OCI-M2 (cell line): ENCODE data around the gene SLC7A14.

Experiments
- DNase-seq: peaks from one replicate; lab custom pipeline; 2025; ENCODE audit not compliant: unreplicated experiment; lab: John Stamatoyannopoulos, UW

Gene SLC7A14

DNA sequence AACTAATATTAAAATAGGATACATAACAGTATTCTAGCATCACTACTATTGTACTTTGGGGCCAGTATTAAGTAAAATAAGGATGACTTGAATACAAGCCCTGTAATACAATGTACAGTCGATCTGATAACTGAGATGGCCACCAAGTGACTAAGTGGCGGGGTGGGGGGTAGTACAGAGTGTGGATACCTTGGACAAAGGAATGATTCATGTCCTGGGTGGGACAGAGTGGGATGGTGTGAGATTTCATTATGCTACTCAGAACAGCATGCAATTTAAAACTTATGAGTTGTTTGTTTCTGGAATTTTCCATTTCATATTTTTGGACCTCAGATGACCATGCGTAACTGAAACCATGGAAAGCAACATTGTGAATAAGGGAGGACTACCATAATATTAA lies 46.0 kb downstream of the SLC7A14 start:
- DNase-seq, result no peak

DNA sequence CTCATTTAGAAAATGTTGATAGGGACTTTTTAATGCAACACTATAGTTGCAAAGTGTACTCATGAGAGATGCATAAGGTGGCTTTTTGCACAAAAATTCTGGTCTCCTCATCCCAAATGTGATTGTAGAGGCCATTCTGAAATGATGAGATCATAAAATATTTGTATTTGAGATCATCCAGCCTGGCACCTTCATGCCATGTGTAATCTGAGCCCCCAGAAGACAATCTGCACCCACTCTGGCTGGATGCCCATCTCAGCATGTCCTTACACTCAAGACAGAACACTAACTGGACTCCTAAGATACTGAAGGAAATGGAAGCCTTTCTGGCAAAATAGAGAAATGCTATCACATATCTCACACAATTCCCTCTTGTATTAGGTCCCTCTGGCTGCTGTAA lies 49.2 kb downstream of the SLC7A14 start:
- DNase-seq, result no peak

DNA sequence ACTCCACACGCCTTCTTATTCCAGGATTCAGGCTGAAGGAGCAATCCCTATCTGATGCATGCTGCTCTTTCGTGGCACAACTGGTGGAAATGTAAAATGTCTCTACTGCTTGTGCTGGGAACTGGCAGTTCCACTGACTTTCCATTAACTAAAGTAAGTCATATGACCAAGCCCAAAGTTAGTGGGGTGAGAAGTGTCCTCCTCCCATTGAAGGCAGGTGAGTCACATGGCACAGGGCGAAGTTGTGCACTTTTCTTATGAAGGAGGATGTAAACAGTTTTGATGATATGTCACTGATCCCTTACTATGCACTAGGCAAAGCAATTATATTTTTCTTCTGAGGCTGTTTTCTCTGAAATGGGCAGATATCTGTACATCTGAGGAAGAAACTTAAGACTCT lies 51.6 kb downstream of the SLC7A14 start:
- DNase-seq, result no peak

DNA sequence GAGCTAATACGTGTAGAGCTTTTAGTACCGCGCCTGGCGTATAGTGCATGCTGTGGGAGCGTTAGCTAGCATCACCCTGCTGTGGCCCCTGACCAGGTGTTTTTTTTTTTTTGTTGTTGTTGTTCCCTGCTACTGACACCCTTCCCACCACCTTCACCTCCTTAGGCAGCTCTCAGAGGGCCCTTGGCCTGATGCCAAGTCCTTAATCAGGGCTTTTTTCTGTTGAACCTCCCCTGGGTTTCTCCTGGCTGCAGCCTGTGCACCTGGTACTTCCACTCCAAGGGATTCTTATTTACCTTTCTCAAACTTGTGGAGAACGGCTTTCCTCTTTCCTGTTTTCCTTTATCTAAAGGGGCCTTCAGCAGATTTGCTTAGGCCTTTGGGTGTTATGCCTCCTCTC lies 53.3 kb downstream of the SLC7A14 start:
- no peak for DNase-seq

DNA sequence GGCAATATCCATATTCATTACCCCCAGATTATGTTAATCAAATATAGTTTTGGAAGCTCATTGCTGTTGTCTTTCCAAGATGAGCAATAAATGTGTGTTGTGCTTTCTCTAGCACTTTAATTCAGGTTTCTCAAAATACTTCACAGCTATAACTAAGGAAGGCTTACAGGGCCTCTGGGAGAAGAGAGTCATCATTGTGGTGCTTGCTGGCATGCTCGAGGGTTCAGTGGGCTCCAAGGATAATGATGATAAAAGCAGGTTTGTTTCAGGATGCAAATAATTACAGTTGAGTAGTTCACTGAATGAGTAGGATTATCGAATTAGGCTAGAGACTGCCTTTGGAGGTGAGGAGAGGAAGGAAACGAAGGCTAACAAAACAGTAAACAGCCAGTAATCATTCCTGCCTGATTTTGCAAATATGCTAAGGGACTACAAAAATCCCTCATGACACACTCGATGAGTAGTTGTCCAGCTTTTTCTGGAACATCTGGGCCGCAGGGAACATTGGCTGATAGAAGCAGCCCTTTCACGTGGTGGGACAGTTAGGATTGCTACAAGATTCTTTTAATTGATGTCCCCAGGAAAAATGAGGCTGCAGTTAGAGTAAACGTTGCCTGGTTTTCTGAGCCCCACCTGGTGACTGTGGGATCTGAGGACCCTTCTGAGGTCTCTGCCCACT lies 54.1 kb downstream of the SLC7A14 start:
- no peak for DNase-seq

DNA sequence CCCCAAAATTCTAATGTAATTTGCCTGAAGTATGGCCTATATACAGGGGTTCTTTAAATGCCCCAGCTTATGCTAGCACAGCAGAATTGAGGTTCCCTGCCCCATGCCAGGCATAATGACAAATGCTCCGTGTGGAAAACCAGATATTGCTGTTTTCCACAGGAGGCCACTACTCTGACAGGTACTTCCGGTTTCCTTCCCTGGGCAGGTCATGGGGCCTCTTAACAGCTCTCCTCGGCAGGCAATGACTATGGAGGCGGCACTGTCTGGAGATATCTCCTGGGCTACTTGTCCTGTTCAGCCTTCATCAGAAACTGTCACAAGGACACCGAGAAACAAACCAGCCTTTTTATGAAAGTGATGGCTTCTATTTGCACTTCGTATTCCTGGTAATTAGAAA lies 54.8 kb downstream of the SLC7A14 start:
- no peak for DNase-seq

DNA sequence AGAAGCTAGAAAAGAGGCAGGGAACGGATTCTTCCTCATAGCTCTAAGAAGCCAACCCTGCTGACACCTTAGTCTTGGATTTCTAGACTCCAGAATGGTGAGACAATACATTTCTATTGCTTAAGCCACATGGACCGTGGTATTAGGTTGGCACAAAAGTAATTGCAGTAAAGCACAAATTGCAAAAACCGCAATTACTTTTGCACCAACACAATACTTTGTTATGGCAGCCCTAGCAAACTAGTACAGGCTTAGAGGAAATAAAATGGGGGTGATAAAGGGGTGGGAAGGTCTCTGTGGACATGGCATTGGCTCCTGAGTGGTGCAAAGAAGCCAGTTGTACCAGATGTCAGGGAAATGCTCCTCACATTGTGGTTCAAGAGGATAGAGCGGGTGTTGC lies 56.0 kb downstream of the SLC7A14 start:
- no peak for DNase-seq

DNA sequence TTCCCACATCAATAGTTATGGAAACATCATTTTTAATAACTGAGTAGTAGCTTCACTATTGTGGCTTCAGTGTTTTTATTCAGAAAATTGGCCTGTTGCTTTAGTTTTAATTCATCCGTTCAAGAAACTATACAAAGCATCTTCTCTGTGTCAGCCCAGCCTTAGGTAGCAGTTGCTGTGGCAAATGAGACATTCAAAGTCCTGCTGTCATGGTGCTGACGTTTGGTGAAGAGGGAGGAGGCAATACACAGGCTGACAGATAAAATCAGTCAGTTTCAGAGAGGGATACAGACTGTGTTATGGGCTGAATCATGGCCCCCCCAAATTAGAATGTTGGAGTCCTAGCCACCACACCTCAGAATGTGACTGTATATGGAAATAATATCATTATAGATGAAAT lies 56.5 kb downstream of the SLC7A14 start:
- DNase-seq, result no peak

DNA sequence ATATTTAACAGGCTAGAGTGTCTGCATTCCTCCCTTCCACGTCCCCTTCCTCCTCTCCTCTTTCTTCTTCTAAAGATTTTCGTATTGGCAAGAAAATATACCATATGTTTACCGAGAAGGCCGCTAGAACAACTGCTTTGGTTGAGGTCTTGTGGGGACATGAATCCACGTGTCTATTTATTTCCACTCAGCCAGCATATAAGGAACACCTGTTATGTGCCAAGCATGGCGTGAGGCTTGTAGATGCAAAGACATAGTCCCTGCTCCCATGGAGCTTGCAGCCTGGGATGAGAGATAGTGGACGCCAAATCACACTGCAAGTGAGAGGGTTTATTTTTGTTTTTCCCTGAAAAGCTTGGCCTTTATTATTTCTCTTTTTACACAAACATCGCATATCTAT lies 57.1 kb downstream of the SLC7A14 start:
- DNase-seq, result no peak

DNA sequence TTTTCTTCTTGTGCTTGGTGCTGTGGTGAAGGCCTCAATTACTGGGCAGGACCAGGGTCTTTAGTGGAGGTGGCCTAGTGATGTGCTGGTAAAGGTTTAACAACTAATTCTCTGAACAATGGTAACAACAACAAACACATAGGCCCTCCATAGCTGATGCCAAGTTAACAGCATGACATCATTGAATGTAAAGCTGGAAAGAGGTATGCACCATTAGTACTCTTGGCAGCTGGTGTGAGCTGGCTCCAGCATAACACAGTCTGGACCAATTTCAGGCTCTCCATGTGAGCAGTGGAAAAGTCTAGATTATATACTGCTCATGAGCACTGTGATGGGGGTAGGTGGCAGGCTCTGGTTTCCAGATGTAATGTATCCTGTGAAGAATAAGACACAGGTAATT lies 61.8 kb downstream of the SLC7A14 start:
- no peak for DNase-seq

DNA sequence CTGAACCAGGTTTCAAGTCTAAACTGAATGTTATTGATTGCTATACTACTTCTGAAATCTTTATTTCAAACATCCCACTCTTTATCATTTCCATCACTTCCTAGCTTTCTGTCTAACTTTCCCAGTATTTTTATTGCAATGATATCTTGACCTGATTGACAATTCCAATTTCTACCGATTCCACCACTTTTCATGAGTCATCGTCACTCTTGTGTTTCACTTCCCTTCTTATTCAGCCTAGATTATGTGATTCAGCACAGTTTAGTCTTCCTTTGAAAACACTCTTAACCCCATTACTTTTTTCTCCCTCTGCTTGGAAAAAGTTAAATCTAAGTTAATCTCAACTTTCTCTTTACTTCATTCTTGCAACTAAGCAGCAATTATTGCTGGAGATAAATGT lies 62.6 kb downstream of the SLC7A14 start:
- no peak for DNase-seq

DNA sequence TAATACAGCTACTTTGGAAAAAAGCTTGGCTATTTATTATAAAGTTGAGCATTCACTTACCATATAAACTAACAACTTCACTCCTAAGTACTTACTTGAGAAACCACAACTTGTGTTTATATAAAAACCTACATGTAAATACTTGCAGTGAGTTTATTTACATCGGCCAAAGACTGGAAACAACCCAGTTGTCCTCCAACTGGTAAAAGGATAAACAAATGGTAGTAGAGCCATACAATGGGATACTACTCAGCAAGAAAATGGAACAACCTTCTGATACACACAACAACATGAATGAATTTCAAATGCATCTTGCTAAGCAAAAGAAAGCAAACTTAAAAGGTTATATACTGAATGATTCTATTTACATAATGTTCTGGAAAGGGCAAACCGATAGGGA lies 63.7 kb downstream of the SLC7A14 start:
- DNase-seq, result no peak

DNA sequence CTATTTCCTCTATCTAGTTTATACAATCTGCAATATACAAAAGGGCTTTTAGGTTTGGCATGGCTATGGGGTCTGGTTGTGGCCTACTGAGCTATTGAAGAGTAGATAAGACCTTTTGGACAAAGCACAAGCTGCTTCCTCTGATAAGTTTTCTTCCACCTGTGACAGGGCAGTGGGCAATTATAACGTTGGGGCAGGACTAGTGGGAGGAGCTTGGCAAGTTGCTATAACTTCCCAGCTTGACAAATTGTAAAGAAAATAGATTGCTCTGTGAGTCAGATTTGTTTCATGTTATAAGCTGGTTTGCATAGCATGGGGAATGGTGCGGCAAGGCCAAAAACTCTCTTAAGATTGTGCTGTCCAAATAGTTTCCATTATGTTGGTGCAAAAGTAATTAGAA lies 64.9 kb downstream of the SLC7A14 start:
- DNase-seq, result no peak

DNA sequence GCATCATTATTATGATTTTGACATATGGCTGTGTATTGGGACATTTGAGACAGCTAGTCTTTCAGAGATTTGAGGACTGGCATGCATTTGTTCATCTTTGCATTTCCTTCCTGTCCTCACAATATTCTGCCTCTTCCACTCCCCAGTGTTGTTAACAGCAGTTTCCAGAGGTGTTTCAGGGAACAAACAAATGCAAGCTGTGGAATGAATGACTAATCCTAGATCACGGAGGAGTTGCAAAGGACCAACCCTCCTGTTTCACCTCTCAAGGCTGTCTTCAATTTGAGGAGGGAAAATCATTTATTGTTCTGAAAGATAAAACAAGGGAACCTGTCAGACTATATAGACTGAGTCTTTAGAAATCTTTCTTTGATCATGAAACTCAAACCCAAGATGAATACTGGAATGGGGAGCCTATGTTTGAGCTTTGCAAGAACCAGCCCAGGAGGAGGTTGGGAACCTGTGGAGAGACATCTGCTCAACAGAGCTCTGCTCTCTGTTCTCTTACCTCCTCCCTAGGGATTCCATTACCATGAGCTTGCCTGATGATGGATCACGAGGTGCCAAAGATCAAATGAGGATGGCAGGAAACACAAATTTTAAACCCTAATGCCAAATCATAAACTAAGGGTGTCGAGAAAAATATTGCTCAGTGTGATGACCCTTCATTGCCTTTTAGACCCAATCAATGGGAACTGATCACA lies 68.5 kb downstream of the SLC7A14 start:
- no peak for DNase-seq

DNA sequence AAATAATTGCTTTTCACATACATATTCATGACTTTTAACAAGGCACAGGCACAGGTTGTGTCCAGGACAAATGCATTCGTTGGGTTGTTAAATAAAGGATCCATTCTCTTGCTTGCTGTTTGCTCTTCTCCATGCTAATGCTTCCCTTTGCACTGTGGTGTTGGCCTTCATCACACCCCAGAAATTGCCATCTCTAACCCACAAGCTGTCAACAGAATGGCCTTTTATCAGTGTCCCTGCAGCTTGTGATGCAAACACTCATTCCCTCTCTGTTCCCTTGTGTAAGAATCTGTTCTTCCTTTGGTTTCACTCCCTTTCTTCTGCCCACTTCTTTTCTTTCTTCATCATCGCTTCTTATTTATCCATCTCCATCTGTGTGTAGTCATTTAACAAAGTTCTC lies 72.2 kb downstream of the SLC7A14 start:
- no peak for DNase-seq

DNA sequence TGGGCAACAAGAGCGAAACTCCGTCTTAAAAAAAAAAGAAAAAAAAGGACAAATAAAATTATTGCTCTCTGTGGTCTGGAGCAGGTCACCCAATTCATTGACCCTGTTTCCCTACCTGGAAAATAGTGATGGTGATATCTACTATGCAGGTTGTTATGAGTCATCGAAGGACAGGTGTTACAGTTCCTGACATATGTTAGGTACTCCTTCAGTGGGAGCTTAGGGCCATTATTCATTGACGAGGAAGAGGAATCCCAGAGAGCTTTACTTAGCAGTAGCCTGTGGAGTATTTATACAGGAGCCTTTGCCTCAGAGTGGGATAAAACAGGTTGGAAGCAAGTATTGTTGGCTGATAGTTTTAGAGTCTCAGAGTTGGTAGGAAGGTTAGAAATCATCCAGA lies 74.5 kb downstream of the SLC7A14 start:
- no peak for DNase-seq

DNA sequence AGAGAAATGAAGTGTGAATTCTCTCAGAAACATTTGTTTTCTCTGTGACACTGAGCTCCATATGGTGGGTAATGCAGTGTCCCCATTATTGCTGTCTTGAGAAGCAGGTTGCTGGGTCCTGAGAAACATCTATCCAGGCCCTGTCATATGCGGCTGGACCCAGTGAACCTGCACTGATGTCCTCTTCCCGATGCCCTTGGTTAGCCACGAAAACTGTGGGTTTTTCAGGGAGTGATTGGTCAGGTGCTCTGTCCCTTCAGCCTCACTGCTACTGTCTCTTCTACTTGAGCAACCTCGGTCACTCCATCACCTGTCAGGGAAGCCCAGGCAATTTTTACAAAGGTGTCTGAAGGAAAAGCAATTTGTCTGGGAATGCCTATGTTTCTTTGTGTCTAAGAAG lies 77.0 kb downstream of the SLC7A14 start:
- DNase-seq, result no peak

DNA sequence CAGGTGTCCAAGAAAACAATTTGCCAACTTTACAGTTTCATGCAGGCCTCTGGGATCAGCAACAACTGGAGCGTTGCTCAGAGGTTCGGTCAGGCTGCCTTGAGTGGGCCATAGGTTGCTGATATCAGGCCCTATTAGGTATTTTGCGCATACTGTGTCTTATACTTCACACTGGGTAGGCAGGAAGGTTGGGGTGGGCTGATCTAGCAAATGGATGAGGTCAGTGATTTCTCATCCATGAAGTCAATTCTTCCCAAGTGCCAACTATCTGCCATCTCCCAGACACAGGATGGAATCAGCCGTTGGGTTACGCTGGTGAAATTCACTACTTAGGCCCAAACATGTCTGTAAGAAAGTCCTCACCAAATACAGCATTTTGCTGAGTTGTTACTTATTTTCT lies 77.6 kb downstream of the SLC7A14 start:
- DNase-seq, result no peak

DNA sequence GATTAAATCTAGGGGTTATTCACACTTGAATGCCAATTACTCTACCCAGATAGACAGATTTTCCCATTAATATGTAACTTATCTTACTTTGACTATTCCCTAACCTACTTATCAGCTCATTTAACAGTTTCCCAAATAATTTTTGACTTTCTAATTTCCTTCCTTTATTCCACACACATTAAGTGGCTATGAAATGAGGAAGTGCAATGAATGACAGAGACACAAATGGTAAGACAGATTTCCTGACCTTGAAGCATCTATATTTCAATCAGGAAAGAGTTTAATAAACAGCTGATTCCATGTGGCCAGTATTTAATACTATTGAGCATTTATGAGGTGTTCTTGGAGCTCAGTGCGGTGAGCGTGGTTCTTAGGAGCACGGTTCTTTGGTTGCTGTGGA lies 78.8 kb downstream of the SLC7A14 start:
- DNase-seq, result no peak

DNA sequence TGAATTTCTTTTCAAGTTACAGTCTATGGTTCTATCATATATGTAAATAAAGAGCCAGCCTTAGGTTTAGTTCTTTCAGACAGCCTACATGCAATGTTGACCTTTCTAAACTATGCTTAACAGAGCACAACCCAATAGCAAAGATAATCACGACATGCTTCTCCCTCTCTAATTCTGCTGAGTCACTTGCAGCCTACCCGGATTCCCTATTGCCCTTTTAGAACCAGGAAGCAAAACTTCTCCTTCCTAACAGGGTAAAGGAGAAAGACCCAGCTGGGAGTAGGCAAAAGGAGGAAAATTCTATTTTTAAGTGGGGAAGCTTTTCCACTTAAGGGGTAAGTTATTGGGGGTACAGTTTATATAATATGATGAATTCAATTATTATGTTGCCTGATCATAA lies 79.3 kb downstream of the SLC7A14 start:
- DNase-seq, result no peak

DNA sequence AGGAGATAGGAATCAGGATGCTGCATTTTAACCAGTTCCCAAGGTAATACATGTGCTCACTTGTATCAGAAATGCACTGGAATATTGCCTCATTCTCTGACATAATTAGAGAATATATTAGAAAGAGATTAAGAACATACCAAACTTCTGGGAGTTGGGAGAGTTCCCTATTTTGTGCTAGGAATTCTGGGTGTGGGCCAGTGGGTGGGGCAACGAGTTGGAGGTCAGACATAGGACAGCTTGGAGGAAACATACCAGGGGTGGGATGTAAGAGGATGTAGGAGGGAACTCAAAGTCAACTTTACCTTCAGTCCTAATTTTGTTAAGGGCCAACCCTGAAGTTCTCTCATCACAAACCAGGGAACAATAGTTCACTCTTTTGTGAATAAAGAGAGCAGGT lies 83.6 kb downstream of the SLC7A14 start:
- DNase-seq, result no peak

DNA sequence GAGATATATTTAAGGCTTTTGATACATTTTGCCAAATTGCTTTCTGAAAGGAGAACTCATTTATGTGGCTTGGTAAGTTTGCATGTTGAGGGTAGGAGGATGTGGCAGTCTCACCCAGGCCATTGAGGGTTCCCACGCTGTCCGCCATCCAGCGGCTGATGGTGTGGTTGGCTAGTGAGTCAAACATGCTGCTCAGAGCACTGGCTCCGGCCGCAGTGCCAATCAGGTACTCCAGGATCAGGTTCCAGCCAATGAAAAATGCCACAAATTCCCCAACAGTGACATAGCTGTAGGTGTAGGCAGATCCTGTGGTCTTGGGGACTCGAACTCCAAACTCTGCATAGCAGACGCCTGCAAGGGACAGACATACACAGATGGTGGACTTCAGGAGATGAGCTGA lies 84.9 kb downstream of the SLC7A14 start:
- DNase-seq, result no peak

DNA sequence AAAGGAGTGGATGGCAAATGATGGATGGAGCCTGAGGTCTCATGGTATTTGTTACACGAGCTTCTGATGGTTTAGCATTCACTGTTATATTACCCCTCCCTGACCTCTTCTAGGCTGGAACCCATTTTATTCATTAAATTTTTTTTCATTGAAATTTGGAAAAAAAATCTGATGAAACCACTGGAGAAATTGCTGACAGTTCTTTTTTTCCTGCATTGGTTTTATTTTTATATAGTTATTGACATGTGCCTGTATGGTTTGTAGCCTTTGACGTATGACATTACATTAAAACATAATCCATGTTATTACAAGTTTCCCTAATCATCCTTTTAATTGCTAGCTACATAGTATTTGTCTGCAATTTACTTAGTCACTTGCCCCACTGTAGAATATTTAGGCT lies 85.4 kb downstream of the SLC7A14 start:
- DNase-seq, result no peak
